Measurements from ENCODE around the gene GINM1.

DNA sequence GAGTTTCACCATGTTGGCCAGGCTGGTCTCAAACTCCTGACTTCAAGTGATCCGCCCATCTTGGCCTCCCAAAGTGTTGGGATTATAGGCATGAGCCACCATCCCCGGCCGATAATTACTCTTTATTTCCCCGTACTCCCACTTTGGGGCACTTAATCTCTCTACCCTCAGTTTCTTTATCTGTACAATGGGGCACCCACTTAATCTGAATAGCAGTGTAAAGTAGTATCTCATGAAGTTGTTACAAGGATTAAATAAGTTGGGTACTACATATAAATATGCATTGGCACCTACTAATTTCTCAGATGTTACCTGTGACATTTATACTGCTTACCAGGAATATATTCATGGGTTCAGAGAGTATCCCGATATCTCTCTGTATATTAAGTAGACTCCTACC is 15.2 kb downstream of the GINM1 start:
- TF ChIP-seq RFX5 (IDR thresholded peaks at IDR 0.05; ENCODE audit: low read depth, low read length) (no peak), CEBPB (IDR thresholded peaks at IDR 0.05; ENCODE audit: low read depth, low read length) (no peak), POLR2A (IDR thresholded peaks at IDR 0.05; ENCODE audit: low read depth, low read length) (no peak), RCOR1 (IDR thresholded peaks at IDR 0.05; ENCODE audit: insufficient replicate concordance, low read length) (no peak), RAD21 (IDR thresholded peaks at IDR 0.05; ENCODE audit: low read length) (no peak), SMC3 (IDR thresholded peaks at IDR 0.05; ENCODE audit: low read depth, low read length) (no peak), MAFK (IDR thresholded peaks at IDR 0.05; ENCODE audit: low read depth, low read length) (no peak), CHD1 (IDR thresholded peaks at IDR 0.05; ENCODE audit: low read depth, low read length) (no peak), MXI1 (IDR thresholded peaks at IDR 0.05; ENCODE audit: borderline replicate concordance, low read depth, low read length) (no peak), MAZ (IDR thresholded peaks at IDR 0.05; ENCODE audit: borderline replicate concordance, low read depth, low read length) (no peak), FOS (IDR thresholded peaks at IDR 0.05; ENCODE audit: low read depth, low read length) (no peak)
- TF ChIP-seq, protein P1, sequence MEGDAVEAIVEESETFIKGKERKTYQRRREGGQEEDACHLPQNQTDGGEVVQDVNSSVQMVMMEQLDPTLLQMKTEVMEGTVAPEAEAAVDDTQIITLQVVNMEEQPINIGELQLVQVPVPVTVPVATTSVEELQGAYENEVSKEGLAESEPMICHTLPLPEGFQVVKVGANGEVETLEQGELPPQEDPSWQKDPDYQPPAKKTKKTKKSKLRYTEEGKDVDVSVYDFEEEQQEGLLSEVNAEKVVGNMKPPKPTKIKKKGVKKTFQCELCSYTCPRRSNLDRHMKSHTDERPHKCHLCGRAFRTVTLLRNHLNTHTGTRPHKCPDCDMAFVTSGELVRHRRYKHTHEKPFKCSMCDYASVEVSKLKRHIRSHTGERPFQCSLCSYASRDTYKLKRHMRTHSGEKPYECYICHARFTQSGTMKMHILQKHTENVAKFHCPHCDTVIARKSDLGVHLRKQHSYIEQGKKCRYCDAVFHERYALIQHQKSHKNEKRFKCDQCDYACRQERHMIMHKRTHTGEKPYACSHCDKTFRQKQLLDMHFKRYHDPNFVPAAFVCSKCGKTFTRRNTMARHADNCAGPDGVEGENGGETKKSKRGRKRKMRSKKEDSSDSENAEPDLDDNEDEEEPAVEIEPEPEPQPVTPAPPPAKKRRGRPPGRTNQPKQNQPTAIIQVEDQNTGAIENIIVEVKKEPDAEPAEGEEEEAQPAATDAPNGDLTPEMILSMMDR (conservative IDR thresholded peaks at IDR 0.05; ENCODE audit: low read depth, low read length) = no peak
- TF ChIP-seq, protein P2, sequence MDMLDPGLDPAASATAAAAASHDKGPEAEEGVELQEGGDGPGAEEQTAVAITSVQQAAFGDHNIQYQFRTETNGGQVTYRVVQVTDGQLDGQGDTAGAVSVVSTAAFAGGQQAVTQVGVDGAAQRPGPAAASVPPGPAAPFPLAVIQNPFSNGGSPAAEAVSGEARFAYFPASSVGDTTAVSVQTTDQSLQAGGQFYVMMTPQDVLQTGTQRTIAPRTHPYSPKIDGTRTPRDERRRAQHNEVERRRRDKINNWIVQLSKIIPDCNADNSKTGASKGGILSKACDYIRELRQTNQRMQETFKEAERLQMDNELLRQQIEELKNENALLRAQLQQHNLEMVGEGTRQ (IDR thresholded peaks at IDR 0.05; ENCODE audit: low read depth, low read length) = no peak
